B cell (primary cell): Measurements from ENCODE around the gene GPC5. TPM values are rescaled to one million over a fixed set of nuclear protein-coding genes. Genes with fewer than 3 reads are reported as not detected.

ENCODE experiments used
- ATAC-seq: fragments of 200-7000 bp; cut with Tn5 transposase; one replicate; pipeline ENCODE4 v1.10.0; 2021; ENCODE audit warnings: low read depth, mild to moderate bottlenecking, moderate number of reproducible peaks, moderate library complexity
- CTCF ChIA-PET: fragments of 350-600 bp; sonication (Branson Sonifier 250); formaldehyde crosslinking; loops from one replicate; lab custom pipeline; 2021; ENCODE audit warnings: antibody characterized with exemption, inconsistent platforms; lab: Charles Lee
- POLR2A ChIA-PET: fragments of 350-600 bp; sonication (Branson Sonifier 250); formaldehyde crosslinking; loops from one replicate; lab custom pipeline; 2021; ENCODE audit warnings: antibody characterized with exemption; lab: Charles Lee
- DNase-seq: peaks from one replicate; pipeline ENCODE4 v3.0.0; 2013
- H2AFZ ChIP-seq: 2 replicates; pipeline ENCODE4 v1.6.1; 2012; ENCODE audit warnings: mild to moderate bottlenecking, low read depth, low read length; ENCODE audit not compliant: insufficient read depth, poor library complexity, severe bottlenecking
- H3K27ac ChIP-seq, 2 donors: 1 replicate in 1 of 2; 2 replicates in 1 of 2; pipeline ENCODE4 v1.5.1; 2012 to 2013; ENCODE audit warnings: low read length in 2 of 2, mild to moderate bottlenecking in 2 of 2, moderate library complexity in 1 of 2
- H3K27me3 ChIP-seq, 4 experiments: fragments of 200-600 bp in 1 of 4; sonication (generic) in 1 of 4; replicated peaks in 1 of 4; 1 replicate in 2 of 4; 2 replicates in 2 of 4; pipeline versions ENCODE4 v1.6.1 to v1.7.0; 2013 to 2016; ENCODE audit warnings: low read length in 3 of 4, mild to moderate bottlenecking in 2 of 4, mixed read lengths in 1 of 4, moderate library complexity in 1 of 4; ENCODE audit not compliant: insufficient read depth in 4 of 4, control insufficient read depth in 3 of 4; ENCODE audit errors: control extremely low read depth in 1 of 4
- H3K36me3 ChIP-seq, 2 experiments: replicated peaks in 1 of 2; 1 replicate in 1 of 2; 2 replicates in 1 of 2; pipeline versions ENCODE4 v1.6.1 to v1.7.1; 2013; ENCODE audit warnings: low read length in 1 of 2; ENCODE audit not compliant: insufficient read depth in 2 of 2, control insufficient read depth in 1 of 2; ENCODE audit errors: control extremely low read depth in 1 of 2, extremely low read depth in 1 of 2
- H3K4me1 ChIP-seq, 2 donors: fragments of 200-600 bp in 1 of 2; sonication (generic) in 1 of 2; 1 replicate in 1 of 2; 2 replicates in 1 of 2; pipeline versions ENCODE4 v1.5.1 to v1.6.1; 2013 to 2017; ENCODE audit warnings: low read length in 2 of 2; ENCODE audit not compliant: control insufficient read depth in 2 of 2, insufficient read depth in 2 of 2
- H3K4me2 ChIP-seq: replicated peaks from 2 replicates; pipeline ENCODE3; 2012; ENCODE audit warnings: mild to moderate bottlenecking, low read depth, low read length; ENCODE audit not compliant: poor library complexity, severe bottlenecking
- H3K4me3 ChIP-seq, 5 experiments: fragments of 200-600 bp in 1 of 5; sonication (generic) in 1 of 5; 1 replicate in 3 of 5; 2 replicates in 2 of 5; pipeline versions ENCODE4 v1.5.1 to v1.7.0; 2011 to 2016; ENCODE audit warnings: low read length in 4 of 5, mild to moderate bottlenecking in 4 of 5, low read depth in 2 of 5, control low read depth in 1 of 5, moderate library complexity in 1 of 5; ENCODE audit not compliant: insufficient read depth in 1 of 5; ENCODE audit errors: control extremely low read depth in 1 of 5, extremely low read depth in 1 of 5
- H3K79me2 ChIP-seq: fragments of 200-600 bp; sonication (generic); one replicate; pipeline ENCODE4 v1.6.0; 2016; ENCODE audit warnings: low read length; ENCODE audit not compliant: control insufficient read depth, insufficient read depth
- H3K9ac ChIP-seq: fragments of 200-600 bp; sonication (generic); 2 replicates; pipeline ENCODE4 v1.6.1; 2017; ENCODE audit warnings: mild to moderate bottlenecking, low read length, moderate library complexity
- H3K9me3 ChIP-seq, 3 donors: one replicate each; pipeline versions ENCODE4 v1.6.1 to v1.7.1; 2013; ENCODE audit warnings: low read length in 2 of 3; ENCODE audit not compliant: control insufficient read depth in 2 of 3, insufficient read depth in 1 of 3; ENCODE audit errors: control extremely low read depth in 1 of 3
- H4K20me1 ChIP-seq: 2 replicates; pipeline ENCODE4 v1.6.0; 2012; ENCODE audit warnings: mild to moderate bottlenecking, low read length; ENCODE audit not compliant: insufficient read depth, control insufficient read depth, poor library complexity, severe bottlenecking
- H3K27ac Mint-ChIP-seq: one replicate; pipeline ENCODE4 v1.8.0; 2021; ENCODE audit warnings: mixed read lengths
- H3K27me3 Mint-ChIP-seq: one replicate; pipeline ENCODE4 v1.8.0; 2021; ENCODE audit warnings: mixed read lengths
- H3K4me1 Mint-ChIP-seq: one replicate; pipeline ENCODE4 v1.8.0; 2021; ENCODE audit warnings: mixed read lengths
- H3K4me3 Mint-ChIP-seq: one replicate; pipeline ENCODE4 v1.8.0; 2021; ENCODE audit warnings: mixed read lengths
- H3K9me3 Mint-ChIP-seq: one replicate; pipeline ENCODE4 v1.8.0; 2022; ENCODE audit warnings: mixed read lengths; ENCODE audit not compliant: insufficient read depth
- CTCF ChIP-seq: fragments of 200-600 bp; IDR thresholded peaks from one replicate; pipeline ENCODE4 v1.8.0; 2022; ENCODE audit warnings: antibody characterized with exemption, mild to moderate bottlenecking
- EZH2 ChIP-seq: IDR thresholded peaks from 2 replicates; pipeline ENCODE4 v1.6.1; 2012; ENCODE audit warnings: borderline replicate concordance, low read depth, mild to moderate bottlenecking, moderate library complexity, low read length; ENCODE audit not compliant: insufficient read depth, poor library complexity, severe bottlenecking
- WGBS: methylation state at CpG from one replicate; pipeline ENCODE4 v1.1.5; 2013; ENCODE audit warnings: missing lambda C conversion rate; ENCODE audit not compliant: insufficient coverage; 5-methylcytosine and 5-hydroxymethylcytosine counted together
- intact Hi-C: fragments of 100-400 bp; cut with micrococcal nuclease; formaldehyde crosslinking; loops from one replicate; pipeline ENCODE4 v1.10.0; 2022
- polyA plus RNA-seq: library from polyadenylated mRNA; depleted of rRNA; stranded (reverse); fragments of >200 nt; gene quantifications from 2 replicates; pipeline ENCODE4 v1.2.3, GENCODE V29; 2012
- total RNA-seq, 2 donors: library from RNA; stranded (reverse); fragments of 120-200 nt in 1 of 2; gene quantifications; 1 replicate in 1 of 2; 2 replicates in 1 of 2; pipeline versions ENCODE4 v1.2.3 to v1.2.4, GENCODE V29; 2013 to 2022

The GPC5 gene
- total and polyA plus RNA-seq, 2 donors (not counting 1 experiment from before 2014, with no cell fraction given): 0.15 to 0.30 TPM

GRCh38 chr13:91660076-91660415, 261.6 kb downstream of the GPC5 start:
- no peak overlapping the region for H2AFZ ChIP-seq
- TF ChIP-seq CTCF (no peak), EZH2 (no peak)
- H4K20me1 ChIP-seq: no peaks in the 10 kb centered on the region
- no peaks in the 10 kb centered on the region for H3K79me2 ChIP-seq
- H3K9ac ChIP-seq: no peak overlapping the region
- Mint-ChIP-seq H3K27ac (no peak overlapping the region), H3K27me3 (no peaks in the 10 kb centered on the region), H3K9me3 (peaks cover 2% of the 10 kb centered on the region), H3K4me1 (no peaks in the 10 kb centered on the region), H3K4me3 (no peak overlapping the region)
- DNase-seq: no peak
- no peaks in the 10 kb centered on the region for H3K27me3 ChIP-seq
- no peak overlapping the region for H3K4me3 ChIP-seq
- H3K4me1 ChIP-seq: no peaks in the 10 kb centered on the region
- intact Hi-C loops: no loop called here
- no peak overlapping the region for H3K4me2 ChIP-seq
- CTCF ChIA-PET: no interaction called here
- POLR2A ChIA-PET: no interaction called here
- no peaks in the 10 kb centered on the region for H3K9me3 ChIP-seq
- no peak for ATAC-seq
- no peak overlapping the region for H3K27ac ChIP-seq
- H3K36me3 ChIP-seq: no peaks in the 10 kb centered on the region

- no peaks in the 10 kb centered on the region for H3K27me3 ChIP-seq
- H3K9ac ChIP-seq: no peak overlapping the region
- ATAC-seq (no peak), DNase-seq (no peak)
- H3K4me1 ChIP-seq: no peaks in the 10 kb centered on the region
- H3K27me3 Mint-ChIP-seq: no peaks in the 10 kb centered on the region
- H3K4me3 ChIP-seq: no peak overlapping the region
- H3K27ac Mint-ChIP-seq: no peak overlapping the region
- peaks cover 2% of the 10 kb centered on the region for H3K9me3 Mint-ChIP-seq
- H3K36me3 ChIP-seq: no peaks in the 10 kb centered on the region
- H4K20me1 ChIP-seq: no peaks in the 10 kb centered on the region
- no peaks in the 10 kb centered on the region for H3K4me1 Mint-ChIP-seq
- H3K9me3 ChIP-seq: no peaks in the 10 kb centered on the region
- intact Hi-C loops: no loop called here
- 64% methylated on average over 4 of the region's 4 CpGs for WGBS
- ChIA-PET POLR2A (no interaction called here), CTCF (no interaction called here)
- no peak for TF ChIP-seq CTCF
- no peak for TF ChIP-seq EZH2
- H3K4me2 ChIP-seq: no peak overlapping the region
- no peaks in the 10 kb centered on the region for H3K79me2 ChIP-seq
- no peak overlapping the region for H2AFZ ChIP-seq
- H3K27ac ChIP-seq: no peak overlapping the region
- no peak overlapping the region for H3K4me3 Mint-ChIP-seq
Measured at GRCh38 chr13:91661692-91662490, 263.5 kb downstream of the GPC5 start.
